ENCODE data around the gene FAM241B.

- TF ChIP-seq CTCF (IDR thresholded peaks at IDR 0.05) (no peak), POLR2A (IDR thresholded peaks at IDR 0.05) (no peak)
These were observed 46.9 kb upstream of the FAM241B start for GRCh38 chr10:69583106-69583505.

Data from Peyer's patch (tissue), 4 donors.